Adipocyte (in vitro differentiated cells): ENCODE results near the gene KRTAP9-9.

ENCODE experiments used
- DNase-seq: peaks from one replicate; pipeline ENCODE4 v3.0.0-alpha.2; 2015; ENCODE audit warnings: low read depth
- H3K27me3 ChIP-seq: replicated peaks from 2 replicates; pipeline ENCODE4 v1.7.0; 2013; ENCODE audit warnings: mild to moderate bottlenecking, low read length, moderate library complexity; ENCODE audit not compliant: control insufficient read depth, insufficient read depth
- H3K36me3 ChIP-seq: 2 replicates; pipeline ENCODE4 v1.7.0; 2013; ENCODE audit warnings: low read length, mild to moderate bottlenecking, moderate library complexity; ENCODE audit not compliant: control insufficient read depth, insufficient read depth, severe bottlenecking
- H3K4me1 ChIP-seq: 2 replicates; pipeline ENCODE4 v1.7.0; 2013; ENCODE audit warnings: mild to moderate bottlenecking, low read length, moderate library complexity; ENCODE audit not compliant: control insufficient read depth, insufficient read depth
- H3K4me3 ChIP-seq: 2 replicates; pipeline ENCODE4 v1.7.0; 2013; ENCODE audit warnings: mild to moderate bottlenecking, low read length, moderate library complexity
- H3K9ac ChIP-seq: 2 replicates; pipeline ENCODE4 v1.7.0; 2013; ENCODE audit warnings: mild to moderate bottlenecking, low read length, moderate library complexity
- H3K9me3 ChIP-seq: 2 replicates; pipeline ENCODE4 v1.7.0; 2013; ENCODE audit warnings: mild to moderate bottlenecking, low read length, moderate library complexity; ENCODE audit not compliant: control insufficient read depth

KRTAP9-9 gene

DNA sequence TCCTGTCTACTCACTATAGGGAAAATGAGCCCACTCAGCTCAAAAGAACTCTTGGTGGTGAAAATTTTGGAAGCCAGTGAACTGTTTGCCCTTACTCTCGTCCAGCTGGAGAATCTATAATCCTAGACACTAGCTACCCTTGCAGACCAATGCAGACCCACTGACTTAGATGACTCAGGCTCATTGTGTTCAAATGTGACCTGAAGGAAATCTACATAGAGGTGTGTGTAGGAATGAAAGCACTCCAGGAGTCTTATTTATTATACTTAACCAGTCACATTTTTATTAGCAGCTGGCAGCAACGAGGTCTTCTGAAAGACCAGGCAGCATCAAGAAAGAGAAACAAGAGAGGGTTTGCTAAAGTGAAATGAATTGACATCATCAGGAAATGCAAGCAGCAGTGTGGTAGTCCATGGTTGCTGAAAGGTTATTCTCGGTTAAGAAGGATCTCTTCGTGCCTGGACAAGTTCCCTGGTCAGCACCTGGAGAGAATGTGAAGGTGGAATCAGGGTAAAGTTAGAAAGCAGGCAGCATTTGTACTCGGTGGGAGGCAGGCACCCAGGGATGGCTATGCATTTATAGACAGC lies 46.1 kb downstream of the KRTAP9-9 start:
- Histone ChIP-seq H3K4me1 (peaks cover 4% of the 10 kb centered on the region), H3K9ac (no peak overlapping the region), H3K36me3 (no peaks in the 10 kb centered on the region), H3K4me3 (no peak overlapping the region), H3K27me3 (peaks cover 2% of the 10 kb centered on the region), H3K9me3 (no peaks in the 10 kb centered on the region)
- DNase-seq = no peak

GRCh38 chr17:41301916-41302901 lies 47.0 kb downstream of the KRTAP9-9 start, which contains the start of gene KRTAP29-1:
Gene KRTAP29-1, minus strand, starts transcription at chr17:41302851. Its CDS starts 0 bp downstream, at chr17:41302851.
- Histone ChIP-seq H3K4me1 (peaks cover 4% of the 10 kb centered on the region), H3K9ac (no peak within 1 kb of the TSS), H3K9me3 (no peaks in the 10 kb centered on the region), H3K36me3 (no peaks in the 10 kb centered on the region), H3K27me3 (peaks cover 7% of the 10 kb centered on the region), H3K4me3 (no peak within 1 kb of the TSS)
- no peak for DNase-seq

DNA sequence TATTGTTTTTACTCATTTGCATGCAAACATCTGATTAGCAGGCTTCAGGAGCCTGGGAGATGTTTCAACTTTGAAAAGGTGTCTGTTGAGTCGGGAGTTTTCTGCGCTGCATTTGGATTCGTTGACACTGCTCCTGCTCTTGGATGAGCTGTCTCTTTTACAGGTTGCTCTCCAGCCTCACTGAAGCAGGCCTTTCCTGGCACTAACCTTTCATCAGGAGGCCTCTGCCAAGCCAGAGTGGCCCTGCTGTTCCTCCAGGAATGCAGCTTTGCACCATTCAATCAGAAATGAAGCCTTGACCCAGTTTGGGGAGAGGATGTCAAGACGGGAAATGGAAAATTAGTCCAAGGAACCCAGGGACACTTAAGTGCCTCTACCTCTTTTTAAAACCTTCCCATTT lies 47.8 kb downstream of the KRTAP9-9 start:
- Histone ChIP-seq H3K36me3 (no peaks in the 10 kb centered on the region), H3K9me3 (no peaks in the 10 kb centered on the region), H3K4me1 (peaks cover 4% of the 10 kb centered on the region), H3K9ac (no peak overlapping the region), H3K4me3 (no peak overlapping the region), H3K27me3 (peaks cover 7% of the 10 kb centered on the region)
- DNase-seq = no peak

GRCh38 chr17:41304091-41304490 lies 48.9 kb downstream of the KRTAP9-9 start:
- Histone ChIP-seq H3K4me1 (peaks cover 4% of the 10 kb centered on the region), H3K27me3 (peaks cover 13% of the 10 kb centered on the region), H3K9me3 (no peaks in the 10 kb centered on the region), H3K9ac (no peak overlapping the region), H3K4me3 (no peak overlapping the region), H3K36me3 (no peaks in the 10 kb centered on the region)
- DNase-seq = no peak
